CD4-positive, alpha-beta T cell (primary cell): ENCODE results near the gene ARAP2. TPM values are rescaled to one million over a fixed set of nuclear protein-coding genes. Genes with fewer than 3 reads are reported as not detected.

ENCODE experiments used
- ATAC-seq: fragments of 200-7000 bp; cut with Tn5 transposase; one replicate; pipeline ENCODE4 v1.10.0; 2022; ENCODE audit warnings: mild to moderate bottlenecking; ENCODE audit not compliant: poor library complexity
- CTCF ChIA-PET: fragments of 350-600 bp; sonication (Branson Sonifier 250); formaldehyde crosslinking; loops from one replicate; lab custom pipeline; 2021; ENCODE audit warnings: antibody characterized with exemption, inconsistent platforms; lab: Charles Lee
- POLR2A ChIA-PET: fragments of 350-600 bp; sonication (Branson Sonifier 250); formaldehyde crosslinking; loops from one replicate; lab custom pipeline; 2021; ENCODE audit warnings: antibody characterized with exemption, inconsistent platforms; lab: Charles Lee
- DNase-seq, 14 experiments: peaks; one replicate each; pipeline ENCODE4 v3.0.0-alpha.2; 2013 to 2020; ENCODE audit warnings: mixed read lengths in 2 of 14
- H3K27ac ChIP-seq, 2 donors: one replicate each; pipeline versions ENCODE4 v1.5.1 to v1.7.0; 2013; ENCODE audit warnings: low read length in 2 of 2, low read depth in 1 of 2, mild to moderate bottlenecking in 1 of 2
- H3K27me3 ChIP-seq, 2 experiments: 1 replicate in 1 of 2; 2 replicates in 1 of 2; pipeline versions ENCODE4 v1.6.1 to v1.7.0; 2013; ENCODE audit warnings: low read length in 2 of 2, control low read depth in 1 of 2, mild to moderate bottlenecking in 1 of 2, moderate library complexity in 1 of 2; ENCODE audit not compliant: insufficient read depth in 2 of 2, control insufficient read depth in 1 of 2
- H3K36me3 ChIP-seq: one replicate; pipeline ENCODE4 v1.6.1; 2013; ENCODE audit warnings: low read length, control low read depth; ENCODE audit not compliant: insufficient read depth
- H3K4me1 ChIP-seq: one replicate; pipeline ENCODE4 v1.6.1; 2013; ENCODE audit warnings: low read length, control low read depth; ENCODE audit not compliant: insufficient read depth
- H3K4me3 ChIP-seq: one replicate; pipeline ENCODE4 v1.5.1; 2013; ENCODE audit warnings: mild to moderate bottlenecking, low read length, moderate library complexity
- H3K9me3 ChIP-seq, 2 experiments: 1 replicate in 1 of 2; 2 replicates in 1 of 2; pipeline versions ENCODE4 v1.6.1 to v1.7.0; 2013; ENCODE audit warnings: low read length in 2 of 2, mild to moderate bottlenecking in 2 of 2, control low read depth in 1 of 2, moderate library complexity in 1 of 2; ENCODE audit not compliant: control insufficient read depth in 1 of 2, insufficient read depth in 1 of 2
- H3K27ac Mint-ChIP-seq: one replicate; pipeline ENCODE4 v1.8.0; 2020; ENCODE audit warnings: mixed read lengths
- H3K27me3 Mint-ChIP-seq: one replicate; pipeline ENCODE4 v1.8.0; 2021; ENCODE audit warnings: mixed read lengths
- H3K36me3 Mint-ChIP-seq: one replicate; pipeline ENCODE4 v1.8.0; 2021; ENCODE audit warnings: low read depth, mixed read lengths
- H3K4me1 Mint-ChIP-seq: one replicate; pipeline ENCODE4 v1.8.0; 2021; ENCODE audit warnings: low read depth, mixed read lengths
- H3K4me3 Mint-ChIP-seq: one replicate; pipeline ENCODE4 v1.8.0; 2020; ENCODE audit warnings: mild to moderate bottlenecking, mixed read lengths
- H3K9me3 Mint-ChIP-seq: one replicate; pipeline ENCODE4 v1.8.0; 2020; ENCODE audit warnings: mixed read lengths
- CTCF ChIP-seq: fragments of 200-600 bp; IDR thresholded peaks from one replicate; pipeline ENCODE4 v1.8.0; 2022; ENCODE audit warnings: antibody characterized with exemption, mild to moderate bottlenecking
- intact Hi-C, 2 experiments: fragments of 100-400 bp; cut with DNase I in 1 of 2; cut with micrococcal nuclease in 1 of 2; formaldehyde crosslinking; loops; one replicate each; pipeline versions ENCODE4 v1.15.1 to v1.9.0; 2023 to 2025; cut with DNase I, micrococcal nuclease
- total RNA-seq, 174 experiments: library from RNA in 2 of 174; stranded (reverse) in 2 of 174; gene quantifications; one replicate each; pipeline ENCODE4 v1.2.3 and lab custom pipeline; 2021 to 2026

The ARAP2 gene
- total RNA-seq, 2 experiments from 2014 or later = 54.3 to 63.4 TPM

- ATAC-seq (no peak), DNase-seq (no peak)
- H3K9me3 Mint-ChIP-seq = no peaks in the 10 kb centered on the region
- H3K4me3 Mint-ChIP-seq = no peak overlapping the region
- H3K4me3 ChIP-seq = no peak overlapping the region
- intact Hi-C loops = loop anchor here in 1 of 2 experiments (2.0 kb wide), 1 partner anchor 16 kb away; no protein-coding TSS in a partner anchor
- no peaks in the 10 kb centered on the region for H3K4me1 Mint-ChIP-seq
- H3K4me1 ChIP-seq = no peaks in the 10 kb centered on the region
- no peak overlapping the region for H3K27ac Mint-ChIP-seq
- no peak overlapping the region for H3K27ac ChIP-seq
- CTCF ChIA-PET = no interaction called here
- POLR2A ChIA-PET = no interaction called here
- H3K36me3 ChIP-seq = peaks cover 74% of the 10 kb centered on the region
- no peaks in the 10 kb centered on the region for H3K9me3 ChIP-seq
- H3K27me3 Mint-ChIP-seq = no peaks in the 10 kb centered on the region
- no peaks in the 10 kb centered on the region for H3K27me3 ChIP-seq
- H3K36me3 Mint-ChIP-seq = peaks cover 58% of the 10 kb centered on the region
- TF ChIP-seq CTCF = no peak
Observed at GRCh38 chr4:36128689-36129088, 115.6 kb downstream of the ARAP2 start.

DNA sequence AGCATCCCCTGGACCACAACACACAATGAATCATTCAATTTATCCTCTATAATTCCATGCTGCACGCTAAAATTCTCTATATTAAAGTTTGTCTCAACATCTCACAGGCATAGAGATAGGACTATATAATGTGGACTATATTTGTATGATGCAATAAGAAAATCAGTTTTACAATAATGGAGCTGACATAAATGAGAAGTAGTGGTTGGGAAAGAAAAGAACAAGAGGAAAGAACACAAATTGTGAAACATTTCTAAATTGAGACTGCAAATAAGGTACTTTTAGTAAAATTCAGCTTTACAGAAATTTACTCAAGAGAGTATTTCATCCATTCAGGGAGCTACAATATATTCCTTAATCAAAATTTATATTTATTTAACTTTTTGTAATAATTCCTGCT is 120.4 kb downstream of the ARAP2 start:
- ChIA-PET POLR2A (no interaction called here), CTCF (no interaction called here)
- Mint-ChIP-seq H3K27me3 (no peaks in the 10 kb centered on the region), H3K27ac (no peak overlapping the region), H3K9me3 (no peaks in the 10 kb centered on the region), H3K4me1 (no peaks in the 10 kb centered on the region), H3K4me3 (no peak overlapping the region), H3K36me3 (peaks cover 71% of the 10 kb centered on the region)
- H3K36me3 ChIP-seq = peaks cover 65% of the 10 kb centered on the region
- ATAC-seq = no peak
- H3K27ac ChIP-seq = no peak overlapping the region
- no peaks in the 10 kb centered on the region for H3K27me3 ChIP-seq
- TF ChIP-seq CTCF = no peak
- intact Hi-C loops = no loop called here
- no peak overlapping the region for H3K4me3 ChIP-seq
- no peak for DNase-seq
- no peaks in the 10 kb centered on the region for H3K4me1 ChIP-seq
- no peaks in the 10 kb centered on the region for H3K9me3 ChIP-seq

DNA sequence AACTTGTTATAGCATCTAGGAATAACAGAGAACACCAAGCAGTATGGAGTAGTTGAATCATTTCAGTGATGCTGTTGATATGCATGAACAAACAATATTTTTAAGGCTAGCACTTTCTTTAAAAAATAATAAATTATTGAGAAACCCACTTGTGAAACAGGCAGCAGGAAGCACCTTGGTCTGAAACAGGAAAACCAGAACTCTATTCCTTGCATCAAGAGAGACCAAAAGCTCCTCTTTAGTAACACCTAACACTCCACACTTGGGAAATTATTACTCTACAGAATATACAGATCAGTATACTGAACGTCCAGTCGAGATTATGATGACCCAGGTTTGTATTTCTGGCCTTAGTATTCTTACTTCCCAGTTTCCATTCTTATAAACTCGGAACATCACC is 129.0 kb downstream of the ARAP2 start:
- no peak overlapping the region for H3K4me3 ChIP-seq
- no peaks in the 10 kb centered on the region for H3K4me1 ChIP-seq
- intact Hi-C loops = no loop called here
- ChIA-PET POLR2A (no interaction called here), CTCF (interaction anchor here (1.4 kb wide), 1 partner anchor 9 kb away, joined by 4 read pairs; no protein-coding TSS in a partner anchor)
- DNase-seq (no peak), ATAC-seq (no peak)
- H3K4me3 Mint-ChIP-seq = no peak overlapping the region
- H3K27me3 Mint-ChIP-seq = no peaks in the 10 kb centered on the region
- H3K27ac ChIP-seq = no peak overlapping the region
- H3K4me1 Mint-ChIP-seq = no peaks in the 10 kb centered on the region
- H3K36me3 Mint-ChIP-seq = peaks cover 76% of the 10 kb centered on the region
- no peak overlapping the region for H3K27ac Mint-ChIP-seq
- peaks cover 46% of the 10 kb centered on the region for H3K36me3 ChIP-seq
- no peak for TF ChIP-seq CTCF
- H3K9me3 Mint-ChIP-seq = no peaks in the 10 kb centered on the region
- no peaks in the 10 kb centered on the region for H3K27me3 ChIP-seq
- H3K9me3 ChIP-seq = no peaks in the 10 kb centered on the region
